Measurements from ENCODE around the gene RBP5.

Gene RBP5

GRCh38 chr12:7121324-7121723, 7.4 kb downstream of the RBP5 start:
- Mint-ChIP-seq H3K27ac (no peak overlapping the region), H3K9me3 (no peaks in the 10 kb centered on the region), H3K27me3 (no peaks in the 10 kb centered on the region), H3K4me1 (ENCODE audit: low read depth) (no peaks in the 10 kb centered on the region), H3K4me3 (no peak overlapping the region), H3K36me3 (ENCODE audit: low read depth) (peaks cover 21% of the 10 kb centered on the region)

GRCh38 chr12:7120166-7120565, 8.5 kb downstream of the RBP5 start:
- Mint-ChIP-seq H3K27ac (no peak overlapping the region), H3K27me3 (no peaks in the 10 kb centered on the region), H3K4me1 (ENCODE audit: low read depth) (no peaks in the 10 kb centered on the region), H3K4me3 (no peak overlapping the region), H3K9me3 (no peaks in the 10 kb centered on the region), H3K36me3 (ENCODE audit: low read depth) (peaks cover 27% of the 10 kb centered on the region)

GRCh38 chr12:7118881-7119280, 9.8 kb downstream of the RBP5 start:
- H3K4me3 Mint-ChIP-seq: no peak overlapping the region
- no peaks in the 10 kb centered on the region for H3K4me1 Mint-ChIP-seq (ENCODE audit: low read depth)
- no peaks in the 10 kb centered on the region for H3K9me3 Mint-ChIP-seq
- peaks cover 40% of the 10 kb centered on the region for H3K36me3 Mint-ChIP-seq (ENCODE audit: low read depth)
- no peaks in the 10 kb centered on the region for H3K27me3 Mint-ChIP-seq
- no peak overlapping the region for H3K27ac Mint-ChIP-seq

- Mint-ChIP-seq H3K36me3 (ENCODE audit: low read depth) (peaks cover 40% of the 10 kb centered on the region), H3K4me3 (no peak overlapping the region), H3K27me3 (no peaks in the 10 kb centered on the region), H3K9me3 (no peaks in the 10 kb centered on the region), H3K27ac (no peak overlapping the region), H3K4me1 (ENCODE audit: low read depth) (no peaks in the 10 kb centered on the region)
Observed at GRCh38 chr12:7117670-7118069, 11.0 kb downstream of the RBP5 start.

DNA sequence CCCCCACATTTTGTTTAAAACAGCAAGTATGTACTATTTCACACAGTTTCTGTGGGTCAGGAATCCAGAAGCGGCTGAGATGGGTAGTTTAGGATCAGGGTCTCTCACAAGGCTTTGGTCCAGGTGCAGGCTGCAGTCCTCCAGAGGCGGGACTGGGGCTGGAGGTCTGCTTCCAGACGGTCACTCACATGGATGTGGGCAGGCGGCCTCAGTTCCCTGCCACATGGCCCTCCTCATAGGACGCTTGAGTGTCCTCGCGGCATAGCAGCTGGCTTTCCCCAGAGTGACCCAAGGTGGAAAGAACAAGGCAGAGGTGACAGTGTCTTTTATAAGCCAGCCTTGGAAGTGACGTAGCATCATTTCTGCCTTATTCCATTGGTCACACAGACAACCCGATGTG, 11.8 kb downstream of the RBP5 start:
- Mint-ChIP-seq H3K36me3 (ENCODE audit: low read depth) (peaks cover 39% of the 10 kb centered on the region), H3K27me3 (no peaks in the 10 kb centered on the region), H3K4me1 (ENCODE audit: low read depth) (no peaks in the 10 kb centered on the region), H3K9me3 (no peaks in the 10 kb centered on the region), H3K27ac (no peak overlapping the region), H3K4me3 (no peak overlapping the region)

DNA sequence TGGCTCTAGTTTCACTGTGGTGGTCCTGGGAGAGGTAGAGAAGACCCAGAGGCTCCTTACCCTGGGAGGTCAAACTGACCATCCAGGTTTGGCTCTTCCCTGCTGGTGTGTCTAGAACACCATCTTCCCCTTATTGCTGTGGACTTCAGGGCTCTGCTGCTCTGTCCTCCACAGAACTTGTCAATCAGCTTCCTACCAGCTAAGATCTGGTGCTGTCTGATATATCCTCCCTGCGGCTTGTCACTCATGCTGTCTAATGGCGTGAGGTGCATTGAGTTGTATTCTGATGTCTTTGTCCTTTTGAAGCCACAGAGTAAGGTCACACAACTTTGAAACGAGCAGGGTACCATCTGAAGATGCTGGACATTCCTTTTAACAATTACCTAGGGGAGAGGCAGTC, 12.5 kb downstream of the RBP5 start:
- no peak overlapping the region for H3K4me3 Mint-ChIP-seq
- H3K27ac Mint-ChIP-seq: no peak overlapping the region
- no peaks in the 10 kb centered on the region for H3K9me3 Mint-ChIP-seq
- H3K36me3 Mint-ChIP-seq (ENCODE audit: low read depth): peaks cover 38% of the 10 kb centered on the region
- no peaks in the 10 kb centered on the region for H3K27me3 Mint-ChIP-seq
- no peaks in the 10 kb centered on the region for H3K4me1 Mint-ChIP-seq (ENCODE audit: low read depth)

- no peaks in the 10 kb centered on the region for H3K27me3 Mint-ChIP-seq
- H3K4me3 Mint-ChIP-seq: no peak overlapping the region
- peaks cover 7% of the 10 kb centered on the region for H3K4me1 Mint-ChIP-seq (ENCODE audit: low read depth)
- no peaks in the 10 kb centered on the region for H3K9me3 Mint-ChIP-seq
- H3K36me3 Mint-ChIP-seq (ENCODE audit: low read depth): peaks cover 43% of the 10 kb centered on the region
- no peak overlapping the region for H3K27ac Mint-ChIP-seq
Observed at GRCh38 chr12:7114851-7115250, 13.8 kb downstream of the RBP5 start.

DNA sequence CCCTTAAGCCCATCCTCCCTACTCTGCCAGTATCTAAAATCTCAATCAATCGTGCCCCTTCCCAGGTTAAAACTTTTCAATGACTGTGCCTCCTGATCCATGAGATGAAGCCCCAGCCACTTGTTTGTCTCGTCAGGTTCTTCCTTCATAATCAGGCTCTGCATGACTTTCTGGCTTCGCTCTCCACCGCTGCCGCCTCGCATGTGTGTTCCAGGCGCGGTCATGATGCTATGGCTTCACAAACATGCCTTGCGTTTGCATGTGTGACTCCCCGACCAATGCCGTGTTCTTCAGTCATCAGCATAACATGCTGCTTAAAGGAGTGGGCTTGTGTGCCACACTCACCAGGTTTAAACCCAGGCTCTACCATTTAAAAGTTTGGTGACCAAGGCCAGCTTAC, 14.7 kb downstream of the RBP5 start:
- H3K27ac Mint-ChIP-seq: no peak overlapping the region
- H3K27me3 Mint-ChIP-seq: no peaks in the 10 kb centered on the region
- H3K4me3 Mint-ChIP-seq: no peak overlapping the region
- H3K9me3 Mint-ChIP-seq: no peaks in the 10 kb centered on the region
- peaks cover 43% of the 10 kb centered on the region for H3K36me3 Mint-ChIP-seq (ENCODE audit: low read depth)
- H3K4me1 Mint-ChIP-seq (ENCODE audit: low read depth): peaks cover 13% of the 10 kb centered on the region

- Mint-ChIP-seq H3K4me3 (no peak overlapping the region), H3K9me3 (no peaks in the 10 kb centered on the region), H3K36me3 (ENCODE audit: low read depth) (peaks cover 40% of the 10 kb centered on the region), H3K4me1 (ENCODE audit: low read depth) (peaks cover 13% of the 10 kb centered on the region), H3K27me3 (no peaks in the 10 kb centered on the region), H3K27ac (no peak overlapping the region)
Observed at GRCh38 chr12:7113389-7113871, 15.3 kb downstream of the RBP5 start.

DNA sequence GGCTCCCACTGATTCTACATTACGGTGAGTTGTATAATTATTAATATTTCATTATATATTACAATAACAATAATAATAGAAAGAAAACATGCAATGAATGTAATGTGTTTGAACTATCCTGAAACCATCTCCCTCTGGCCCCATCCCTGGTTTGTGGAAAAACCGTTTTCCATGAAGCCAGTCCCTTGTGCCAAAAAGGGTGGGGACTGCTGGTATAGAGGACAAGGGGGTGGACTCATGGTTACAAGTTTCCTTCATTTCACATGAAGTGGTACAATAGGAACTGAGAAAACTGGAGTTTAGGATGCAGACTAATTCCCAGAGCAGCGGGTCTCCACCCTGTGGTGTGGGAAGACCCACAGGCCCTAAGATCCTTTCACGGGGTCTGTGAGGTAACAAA, 16.6 kb downstream of the RBP5 start:
- Mint-ChIP-seq H3K9me3 (no peaks in the 10 kb centered on the region), H3K4me3 (no peak overlapping the region), H3K27me3 (no peaks in the 10 kb centered on the region), H3K4me1 (ENCODE audit: low read depth) (peaks cover 20% of the 10 kb centered on the region), H3K27ac (no peak overlapping the region), H3K36me3 (ENCODE audit: low read depth) (peaks cover 37% of the 10 kb centered on the region)

DNA sequence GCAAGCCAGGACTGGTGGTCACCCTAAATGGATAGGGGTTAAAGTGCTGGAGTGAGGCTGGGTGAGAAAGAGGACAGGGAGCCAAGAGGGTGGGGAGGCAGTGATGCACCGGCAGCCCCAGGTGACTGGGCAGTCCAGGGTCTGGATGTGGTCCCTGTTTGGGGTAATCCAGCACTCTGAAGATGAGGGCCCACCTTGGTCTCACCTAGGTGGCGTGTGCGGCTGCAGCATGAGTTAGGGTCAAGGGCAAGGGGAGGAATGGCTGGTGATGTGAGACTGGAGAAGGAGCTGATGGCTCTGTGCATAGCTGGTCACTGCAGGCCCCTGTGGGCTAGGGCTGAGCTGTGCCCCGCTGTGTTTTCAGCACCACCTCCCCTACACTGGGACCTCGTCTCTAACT, 18.0 kb downstream of the RBP5 start:
- peaks cover 33% of the 10 kb centered on the region for H3K4me1 Mint-ChIP-seq (ENCODE audit: low read depth)
- H3K27me3 Mint-ChIP-seq: no peaks in the 10 kb centered on the region
- H3K36me3 Mint-ChIP-seq (ENCODE audit: low read depth): peaks cover 43% of the 10 kb centered on the region
- H3K4me3 Mint-ChIP-seq: no peak overlapping the region
- H3K27ac Mint-ChIP-seq: no peak overlapping the region
- peaks cover 9% of the 10 kb centered on the region for H3K9me3 Mint-ChIP-seq

DNA sequence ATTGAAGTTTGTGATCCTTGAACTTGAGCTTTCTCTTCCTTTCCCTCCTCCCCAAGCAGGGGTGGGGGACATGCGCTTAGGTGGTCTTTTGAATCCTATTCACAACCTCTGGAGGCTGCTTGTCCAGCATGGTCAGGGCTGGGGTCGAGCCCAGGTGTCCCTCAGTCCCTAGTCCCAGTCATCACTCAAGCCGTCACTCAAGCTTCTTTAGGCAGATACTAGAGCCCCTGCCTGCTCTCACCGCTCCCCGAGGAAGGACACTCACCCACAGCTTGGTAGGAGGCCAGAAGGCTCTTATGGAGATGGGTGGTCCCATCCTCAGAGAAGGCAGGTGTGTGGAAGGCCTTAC, 19.1 kb downstream of the RBP5 start:
- H3K36me3 Mint-ChIP-seq (ENCODE audit: low read depth): peaks cover 36% of the 10 kb centered on the region
- H3K9me3 Mint-ChIP-seq: peaks cover 12% of the 10 kb centered on the region
- no peaks in the 10 kb centered on the region for H3K27me3 Mint-ChIP-seq
- peak overlapping the region; percentile 81 for H3K27ac Mint-ChIP-seq
- H3K4me3 Mint-ChIP-seq: peak overlapping the region; percentile 92
- peaks cover 36% of the 10 kb centered on the region for H3K4me1 Mint-ChIP-seq (ENCODE audit: low read depth)

GRCh38 chr12:7108796-7109571, 19.7 kb downstream of the RBP5 start, which contains the start of gene C1RL:
TSS of gene C1RL (minus strand) at chr12:7109214. CDS start at chr12:7109180, 34 bp downstream.
- H3K36me3 Mint-ChIP-seq (ENCODE audit: low read depth): peaks cover 31% of the 10 kb centered on the region
- H3K4me3 Mint-ChIP-seq: peak within 1 kb of the TSS; percentile 92
- no peaks in the 10 kb centered on the region for H3K27me3 Mint-ChIP-seq
- H3K4me1 Mint-ChIP-seq (ENCODE audit: low read depth): peaks cover 36% of the 10 kb centered on the region
- peaks cover 12% of the 10 kb centered on the region for H3K9me3 Mint-ChIP-seq
- H3K27ac Mint-ChIP-seq: peak within 1 kb of the TSS; percentile 94

DNA sequence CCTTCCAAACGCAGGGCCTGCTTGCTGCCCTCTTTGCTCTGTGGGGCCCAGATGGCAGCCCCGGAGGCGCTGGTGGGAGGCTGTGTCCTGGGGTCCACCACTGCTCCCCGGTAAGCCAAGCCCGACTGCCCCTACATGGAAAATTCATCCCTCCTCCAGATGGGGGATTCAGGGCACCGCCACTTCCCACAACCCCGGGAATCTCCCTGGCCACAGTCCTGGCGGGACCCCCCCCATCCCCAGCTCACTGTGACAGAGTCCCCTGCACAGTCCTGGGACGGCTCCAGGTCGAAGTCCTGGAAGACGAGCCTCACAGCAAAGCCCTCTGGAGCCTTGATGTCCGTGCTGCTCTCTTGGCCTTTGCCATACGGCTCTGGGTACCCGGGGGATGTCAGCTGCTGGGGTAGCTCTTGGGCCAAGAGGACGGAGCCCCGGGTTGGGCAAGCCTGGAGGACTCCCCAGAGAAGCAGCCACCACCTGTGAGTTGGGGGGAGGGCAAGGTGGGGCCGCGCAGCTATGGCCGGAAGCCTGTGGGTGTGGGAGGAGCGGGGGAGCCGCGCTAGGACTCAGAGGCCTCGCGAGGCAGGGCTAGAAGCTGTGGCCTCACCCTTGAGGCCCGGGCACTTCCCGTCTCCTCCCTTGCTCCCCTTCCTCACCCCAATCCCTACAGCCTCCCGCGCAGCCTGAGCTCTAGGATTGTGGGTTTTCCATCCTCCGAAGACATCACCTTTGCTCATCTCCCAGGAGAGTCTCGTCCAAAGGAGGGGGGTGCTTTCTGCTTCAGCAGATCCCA, 20.5 kb downstream of the RBP5 start:
- H3K27me3 Mint-ChIP-seq: no peaks in the 10 kb centered on the region
- H3K27ac Mint-ChIP-seq: peak overlapping the region; percentile 94
- peaks cover 36% of the 10 kb centered on the region for H3K4me1 Mint-ChIP-seq (ENCODE audit: low read depth)
- peaks cover 34% of the 10 kb centered on the region for H3K36me3 Mint-ChIP-seq (ENCODE audit: low read depth)
- peak overlapping the region; percentile 92 for H3K4me3 Mint-ChIP-seq
- H3K9me3 Mint-ChIP-seq: peaks cover 12% of the 10 kb centered on the region

DNA sequence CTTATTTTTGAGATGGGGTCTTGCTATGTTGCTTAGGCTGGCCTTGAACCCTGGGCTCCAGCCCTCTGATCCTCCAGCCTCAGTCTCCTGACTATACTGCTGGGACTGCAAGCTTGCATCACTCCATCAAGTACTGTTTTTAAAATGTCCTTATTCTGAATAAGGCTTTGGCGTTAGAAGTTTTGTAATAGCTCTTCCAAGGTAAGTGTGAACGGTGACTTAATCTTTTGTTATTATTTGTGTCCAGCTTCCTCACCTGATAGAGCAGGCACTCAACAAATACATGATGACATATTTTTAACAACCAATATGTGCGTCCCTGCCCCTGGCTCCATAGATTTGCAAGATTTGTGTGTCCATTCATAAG, 21.1 kb downstream of the RBP5 start:
- Mint-ChIP-seq H3K9me3 (peaks cover 12% of the 10 kb centered on the region), H3K4me3 (peak overlapping the region; percentile 92), H3K36me3 (ENCODE audit: low read depth) (peaks cover 34% of the 10 kb centered on the region), H3K4me1 (ENCODE audit: low read depth) (peaks cover 36% of the 10 kb centered on the region), H3K27me3 (no peaks in the 10 kb centered on the region), H3K27ac (peak overlapping the region; percentile 94)
